Brain microvascular endothelial cell (primary cell): ENCODE measurements around the gene TMEM125.

Experiments
- DNase-seq: peaks from one replicate; pipeline ENCODE4 v3.0.0-alpha.2; 2020
- H3K27ac ChIP-seq: fragments of 250-450 bp; sonication (Bioruptor Pico); 2 replicates; pipeline ENCODE4 v1.5.1; 2020; ENCODE audit warnings: mild to moderate bottlenecking, moderate library complexity
- H3K27me3 ChIP-seq: fragments of 250-450 bp; sonication (Bioruptor Pico); replicated peaks from 2 replicates; pipeline ENCODE4 v1.5.1; 2020; ENCODE audit warnings: mild to moderate bottlenecking
- H3K36me3 ChIP-seq: fragments of 250-450 bp; sonication (Bioruptor Pico); replicated peaks from 2 replicates; pipeline ENCODE4 v1.5.1; 2020; ENCODE audit warnings: mild to moderate bottlenecking
- H3K4me3 ChIP-seq: 2 replicates; pipeline ENCODE4 v1.5.1; 2011; ENCODE audit warnings: low read depth, mild to moderate bottlenecking, control low read depth, low read length, moderate library complexity
- in situ Hi-C: cut with HindIII; loops from 2 replicates; pipeline ENCODE4 v1.10.0; 2017; ENCODE audit warnings: low sequenced_read_pairs, low pct_ligation_motif_present
- TF ChIP-seq, protein P1 (sequence below): IDR thresholded peaks from 2 replicates; pipeline ENCODE4 v1.5.1; 2011; ENCODE audit warnings: low read depth, mild to moderate bottlenecking, moderate library complexity, low read length, control low read depth, inconsistent platforms; ENCODE audit errors: missing control alignments

Gene TMEM125

DNA sequence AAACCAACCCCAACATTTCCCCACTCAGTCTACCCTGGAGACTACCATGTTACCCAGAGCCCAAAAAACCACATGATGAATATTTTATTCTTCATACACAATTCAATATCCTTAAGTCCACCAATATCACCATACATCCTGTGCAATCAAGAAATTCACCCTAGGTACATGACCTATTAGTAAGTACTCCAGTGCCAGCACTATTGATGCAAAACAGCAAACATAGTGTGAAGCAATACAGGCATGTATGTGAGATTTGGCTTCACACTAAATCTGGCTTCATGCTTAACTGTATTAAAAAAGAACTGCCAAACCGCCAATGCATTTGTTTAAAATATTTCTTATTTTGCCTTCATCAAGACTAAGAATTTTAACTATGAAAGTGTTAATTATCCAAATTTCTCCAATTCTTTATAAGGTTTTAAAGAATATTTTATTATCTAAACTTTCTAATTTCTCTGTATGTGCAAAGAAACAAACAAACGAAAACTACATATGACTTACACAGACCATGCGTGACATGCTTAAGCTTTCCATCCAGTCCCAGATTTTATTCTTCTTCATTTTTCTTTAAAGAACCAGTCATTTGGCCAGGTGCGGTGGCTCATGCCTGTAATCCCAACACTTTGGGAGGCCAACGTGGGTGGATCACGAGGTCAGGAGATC lies 22.4 kb upstream of the TMEM125 start:
- Histone ChIP-seq H3K4me3 (no peak overlapping the region), H3K36me3 (no peaks in the 10 kb centered on the region), H3K27me3 (no peaks in the 10 kb centered on the region), H3K27ac (no peak overlapping the region)
- TF ChIP-seq, protein P1, sequence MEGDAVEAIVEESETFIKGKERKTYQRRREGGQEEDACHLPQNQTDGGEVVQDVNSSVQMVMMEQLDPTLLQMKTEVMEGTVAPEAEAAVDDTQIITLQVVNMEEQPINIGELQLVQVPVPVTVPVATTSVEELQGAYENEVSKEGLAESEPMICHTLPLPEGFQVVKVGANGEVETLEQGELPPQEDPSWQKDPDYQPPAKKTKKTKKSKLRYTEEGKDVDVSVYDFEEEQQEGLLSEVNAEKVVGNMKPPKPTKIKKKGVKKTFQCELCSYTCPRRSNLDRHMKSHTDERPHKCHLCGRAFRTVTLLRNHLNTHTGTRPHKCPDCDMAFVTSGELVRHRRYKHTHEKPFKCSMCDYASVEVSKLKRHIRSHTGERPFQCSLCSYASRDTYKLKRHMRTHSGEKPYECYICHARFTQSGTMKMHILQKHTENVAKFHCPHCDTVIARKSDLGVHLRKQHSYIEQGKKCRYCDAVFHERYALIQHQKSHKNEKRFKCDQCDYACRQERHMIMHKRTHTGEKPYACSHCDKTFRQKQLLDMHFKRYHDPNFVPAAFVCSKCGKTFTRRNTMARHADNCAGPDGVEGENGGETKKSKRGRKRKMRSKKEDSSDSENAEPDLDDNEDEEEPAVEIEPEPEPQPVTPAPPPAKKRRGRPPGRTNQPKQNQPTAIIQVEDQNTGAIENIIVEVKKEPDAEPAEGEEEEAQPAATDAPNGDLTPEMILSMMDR, result no peak
- in situ Hi-C loops, result loop anchor here (25.0 kb wide), 1 partner anchor 165 kb away; no protein-coding TSS in a partner anchor
- DNase-seq, result no peak

DNA sequence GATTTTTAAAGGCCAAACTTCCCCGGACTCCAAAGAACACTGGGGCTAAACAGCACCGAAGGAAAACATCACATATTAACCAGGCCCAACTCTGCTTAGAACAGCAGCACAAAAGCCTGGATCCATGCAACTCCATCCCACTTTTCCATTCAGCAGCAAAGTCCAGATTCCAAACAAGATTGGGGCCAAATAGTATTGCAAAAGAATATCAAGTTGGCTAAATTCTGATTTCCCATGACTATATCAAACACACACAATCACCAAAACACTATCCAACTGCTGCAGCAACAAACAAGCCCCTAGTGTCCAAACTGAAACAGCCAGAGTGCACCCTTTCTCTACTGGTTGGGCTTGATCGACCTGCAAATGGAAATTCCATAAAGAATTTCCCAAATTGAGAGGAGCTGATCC lies 19.4 kb upstream of the TMEM125 start:
- Histone ChIP-seq H3K27ac (no peak overlapping the region), H3K27me3 (no peaks in the 10 kb centered on the region), H3K36me3 (no peaks in the 10 kb centered on the region), H3K4me3 (no peak overlapping the region)
- in situ Hi-C loops, result no loop called here
- TF ChIP-seq, protein P1, result no peak
- no peak for DNase-seq

DNA sequence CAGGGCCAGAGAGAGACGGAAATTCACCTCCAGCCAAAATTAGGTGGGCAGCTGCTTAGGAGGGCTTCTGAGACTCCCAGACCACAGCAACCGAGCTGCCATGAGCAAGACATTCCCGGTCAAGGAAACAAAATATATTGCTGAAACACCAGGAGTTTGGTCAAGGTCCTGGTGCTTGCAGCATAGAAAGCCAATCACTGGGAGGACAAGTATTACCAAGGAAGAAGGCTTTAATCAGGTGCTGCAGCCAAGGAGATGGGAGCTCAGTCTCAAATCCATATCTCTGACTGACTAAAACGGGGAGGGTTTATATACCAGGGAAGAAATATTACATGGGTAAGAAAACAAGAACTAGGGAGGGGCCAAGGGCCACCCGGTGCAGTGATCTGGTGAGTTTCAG lies 18.8 kb upstream of the TMEM125 start:
- no peaks in the 10 kb centered on the region for H3K36me3 ChIP-seq
- no peak overlapping the region for H3K27ac ChIP-seq
- in situ Hi-C loops, result no loop called here

DNA sequence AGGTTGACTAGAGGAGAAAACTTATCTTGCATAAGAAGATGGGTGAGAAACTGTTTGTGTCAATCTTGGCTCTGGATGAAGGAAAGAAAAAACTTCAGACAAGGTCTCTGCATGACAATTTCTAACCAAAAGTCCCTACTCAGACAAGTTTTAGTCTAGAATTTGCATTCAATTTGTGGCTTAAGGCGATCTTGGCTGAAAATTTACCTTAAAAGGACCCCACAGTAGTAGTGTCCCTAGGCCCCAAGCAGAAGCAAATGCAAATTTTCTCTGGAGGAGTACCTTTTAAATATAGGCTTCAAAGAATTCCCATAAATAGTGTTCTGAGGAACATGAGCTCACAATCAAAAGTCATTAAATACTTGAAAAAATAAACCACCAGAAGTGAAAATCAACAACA lies 17.6 kb upstream of the TMEM125 start:
- Histone ChIP-seq H3K4me3 (no peak overlapping the region), H3K27ac (no peak overlapping the region), H3K27me3 (no peaks in the 10 kb centered on the region), H3K36me3 (no peaks in the 10 kb centered on the region)
- DNase-seq, result no peak
- in situ Hi-C loops, result no loop called here
- TF ChIP-seq, protein P1, result no peak

More for the DNA sequence above, 18.8 kb upstream of the TMEM125 start:
- DNase-seq, result no peak
- TF ChIP-seq, protein P1, result no peak
- H3K4me3 ChIP-seq, result no peak overlapping the region
- H3K27me3 ChIP-seq, result no peaks in the 10 kb centered on the region

DNA sequence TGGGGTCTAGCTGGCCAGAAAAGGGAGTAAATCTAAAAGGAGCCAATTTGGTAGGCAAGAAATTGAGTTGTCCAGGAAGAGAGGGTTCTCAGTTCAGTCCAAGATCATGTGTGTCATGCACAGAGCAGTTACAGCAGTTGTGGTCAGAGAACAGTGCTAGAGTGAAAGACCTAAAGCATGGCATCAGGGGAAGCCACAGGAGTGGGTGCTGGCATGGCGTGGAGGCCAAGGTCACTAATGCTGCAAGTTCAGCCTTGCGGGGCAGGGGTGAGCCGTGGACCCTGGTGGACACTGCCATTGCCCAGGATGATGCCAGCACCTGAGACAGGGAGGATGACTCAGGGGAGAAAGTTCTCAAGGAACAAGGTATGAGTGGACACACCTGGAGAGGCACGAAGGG lies 16.6 kb upstream of the TMEM125 start:
- Histone ChIP-seq H3K27me3 (no peaks in the 10 kb centered on the region), H3K27ac (no peak overlapping the region), H3K4me3 (no peak overlapping the region), H3K36me3 (no peaks in the 10 kb centered on the region)
- in situ Hi-C loops, result no loop called here
- TF ChIP-seq, protein P1, result no peak
- DNase-seq, result no peak

DNA sequence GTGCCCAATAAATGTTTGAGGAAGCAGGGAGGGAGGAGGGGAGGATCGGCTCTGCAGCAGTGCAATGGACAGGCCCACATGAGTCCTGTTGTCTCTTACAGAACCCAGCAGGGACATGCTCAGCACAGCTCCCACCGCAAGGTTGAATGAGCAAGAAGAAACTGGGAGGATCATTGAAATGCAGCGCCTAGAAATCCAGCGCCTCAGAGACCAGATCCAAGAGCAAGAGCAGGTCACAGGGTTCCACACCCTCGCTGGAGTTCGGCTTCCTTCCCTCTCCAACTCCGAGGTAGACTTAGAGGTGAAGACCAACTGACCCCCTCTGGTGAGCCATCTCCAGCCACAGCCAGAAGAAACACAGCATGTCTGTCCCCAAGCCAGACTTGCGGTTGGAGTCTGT lies 15.9 kb upstream of the TMEM125 start:
- in situ Hi-C loops, result no loop called here
- H3K4me3 ChIP-seq, result no peak overlapping the region
- TF ChIP-seq, protein P1, result no peak
- no peaks in the 10 kb centered on the region for H3K27me3 ChIP-seq
- no peak overlapping the region for H3K27ac ChIP-seq
- DNase-seq, result no peak
- no peaks in the 10 kb centered on the region for H3K36me3 ChIP-seq
